Measurements from ENCODE around the gene LCE2B.

DNA sequence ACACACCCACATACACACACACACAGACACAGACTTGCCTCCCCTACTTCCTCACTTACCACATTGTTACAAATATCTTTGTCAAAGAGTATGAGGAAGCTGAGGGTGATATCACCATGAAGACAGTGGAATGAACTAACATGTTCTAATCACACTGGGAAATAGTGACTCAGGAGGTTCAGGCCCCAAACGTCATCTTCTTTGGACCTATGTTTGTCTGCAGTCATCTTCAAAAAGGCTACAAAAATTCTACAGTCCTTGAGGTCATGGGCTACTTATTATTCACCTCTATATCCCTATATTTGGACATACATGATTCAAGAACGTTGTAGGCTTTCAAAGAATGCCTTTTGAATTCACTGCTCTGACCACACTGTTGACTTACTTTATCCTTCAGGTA is 12.9 kb upstream of the LCE2B start:
- TF ChIP-seq POLR2A (IDR thresholded peaks at IDR 0.05) = no peak
- TF ChIP-seq, protein P1, sequence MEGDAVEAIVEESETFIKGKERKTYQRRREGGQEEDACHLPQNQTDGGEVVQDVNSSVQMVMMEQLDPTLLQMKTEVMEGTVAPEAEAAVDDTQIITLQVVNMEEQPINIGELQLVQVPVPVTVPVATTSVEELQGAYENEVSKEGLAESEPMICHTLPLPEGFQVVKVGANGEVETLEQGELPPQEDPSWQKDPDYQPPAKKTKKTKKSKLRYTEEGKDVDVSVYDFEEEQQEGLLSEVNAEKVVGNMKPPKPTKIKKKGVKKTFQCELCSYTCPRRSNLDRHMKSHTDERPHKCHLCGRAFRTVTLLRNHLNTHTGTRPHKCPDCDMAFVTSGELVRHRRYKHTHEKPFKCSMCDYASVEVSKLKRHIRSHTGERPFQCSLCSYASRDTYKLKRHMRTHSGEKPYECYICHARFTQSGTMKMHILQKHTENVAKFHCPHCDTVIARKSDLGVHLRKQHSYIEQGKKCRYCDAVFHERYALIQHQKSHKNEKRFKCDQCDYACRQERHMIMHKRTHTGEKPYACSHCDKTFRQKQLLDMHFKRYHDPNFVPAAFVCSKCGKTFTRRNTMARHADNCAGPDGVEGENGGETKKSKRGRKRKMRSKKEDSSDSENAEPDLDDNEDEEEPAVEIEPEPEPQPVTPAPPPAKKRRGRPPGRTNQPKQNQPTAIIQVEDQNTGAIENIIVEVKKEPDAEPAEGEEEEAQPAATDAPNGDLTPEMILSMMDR (IDR thresholded peaks at IDR 0.05) = no peak
- no peak for TF ChIP-seq POLR2AphosphoS5 (IDR thresholded peaks at IDR 0.05)
